GM18858 (cell line): ENCODE data around the gene SLC16A11.
"Not testable (repeated sequence)": the region's sequence is repeated elsewhere in the genome, so short reads cannot be mapped to it uniquely, and the experiment has no call there.

Experiments used
- ATAC-seq: cut with Tn5 transposase; IDR thresholded peaks from one replicate; pipeline ENCODE4 v1.9.1; 2021; ENCODE audit not compliant: unreplicated experiment

The SLC16A11 gene

GRCh38 chr17:7043497-7044198, at the start of gene SLC16A11:
Gene SLC16A11, minus strand, starts transcription at chr17:7044092. Its CDS starts 579 bp downstream, at chr17:7043513.
- no peak for ATAC-seq

GRCh38 chr17:7091311-7092005, 47.6 kb upstream of the SLC16A11 start:
- ATAC-seq = not testable (repeated sequence)

GRCh38 chr17:7089570-7089969, 45.7 kb upstream of the SLC16A11 start:
- not testable (repeated sequence) for ATAC-seq

GRCh38 chr17:7088442-7088841, 44.5 kb upstream of the SLC16A11 start:
- not testable (repeated sequence) for ATAC-seq

- no peak for ATAC-seq
Measured at GRCh38 chr17:7084088-7084487, 40.2 kb upstream of the SLC16A11 start.

- no peak for ATAC-seq
Measured at GRCh38 chr17:7083592-7083991, 39.7 kb upstream of the SLC16A11 start.

DNA sequence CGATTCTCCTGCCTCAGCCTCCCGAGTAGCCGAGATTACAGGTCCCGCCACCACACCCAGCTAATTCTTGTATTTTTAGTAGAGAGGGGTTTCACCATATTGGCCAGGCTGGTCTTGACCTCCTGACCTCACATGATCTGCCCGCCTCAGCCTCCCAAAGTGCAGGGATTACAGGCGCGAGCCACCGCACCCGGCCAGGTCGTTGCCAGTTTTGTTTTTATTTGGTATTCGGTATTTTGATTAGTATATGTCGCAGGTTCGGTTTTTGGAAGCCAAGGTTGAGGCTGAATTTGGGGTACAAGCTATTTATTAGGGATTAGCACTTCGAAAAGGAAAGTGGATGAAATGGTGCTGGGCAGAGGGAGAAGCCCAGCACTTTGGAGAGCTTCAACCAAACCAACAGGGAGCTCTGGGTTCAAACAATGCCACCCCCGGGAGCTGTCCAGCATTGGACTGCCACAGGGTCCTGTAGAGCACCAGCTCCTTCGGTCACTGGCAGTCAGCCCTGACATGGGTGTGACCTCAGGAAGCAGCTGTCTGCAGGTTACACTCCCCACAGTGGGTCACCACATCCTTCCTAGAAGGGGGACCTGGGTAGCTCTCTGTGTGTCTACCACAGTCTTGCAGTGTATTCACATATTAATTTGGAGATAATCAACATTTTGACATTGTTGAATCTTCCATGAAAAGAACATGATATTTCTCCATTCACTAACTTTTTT, 37.6 kb upstream of the SLC16A11 start:
- ATAC-seq = no peak

- ATAC-seq = no peak
Measured at GRCh38 chr17:7080456-7081041, 36.7 kb upstream of the SLC16A11 start.

DNA sequence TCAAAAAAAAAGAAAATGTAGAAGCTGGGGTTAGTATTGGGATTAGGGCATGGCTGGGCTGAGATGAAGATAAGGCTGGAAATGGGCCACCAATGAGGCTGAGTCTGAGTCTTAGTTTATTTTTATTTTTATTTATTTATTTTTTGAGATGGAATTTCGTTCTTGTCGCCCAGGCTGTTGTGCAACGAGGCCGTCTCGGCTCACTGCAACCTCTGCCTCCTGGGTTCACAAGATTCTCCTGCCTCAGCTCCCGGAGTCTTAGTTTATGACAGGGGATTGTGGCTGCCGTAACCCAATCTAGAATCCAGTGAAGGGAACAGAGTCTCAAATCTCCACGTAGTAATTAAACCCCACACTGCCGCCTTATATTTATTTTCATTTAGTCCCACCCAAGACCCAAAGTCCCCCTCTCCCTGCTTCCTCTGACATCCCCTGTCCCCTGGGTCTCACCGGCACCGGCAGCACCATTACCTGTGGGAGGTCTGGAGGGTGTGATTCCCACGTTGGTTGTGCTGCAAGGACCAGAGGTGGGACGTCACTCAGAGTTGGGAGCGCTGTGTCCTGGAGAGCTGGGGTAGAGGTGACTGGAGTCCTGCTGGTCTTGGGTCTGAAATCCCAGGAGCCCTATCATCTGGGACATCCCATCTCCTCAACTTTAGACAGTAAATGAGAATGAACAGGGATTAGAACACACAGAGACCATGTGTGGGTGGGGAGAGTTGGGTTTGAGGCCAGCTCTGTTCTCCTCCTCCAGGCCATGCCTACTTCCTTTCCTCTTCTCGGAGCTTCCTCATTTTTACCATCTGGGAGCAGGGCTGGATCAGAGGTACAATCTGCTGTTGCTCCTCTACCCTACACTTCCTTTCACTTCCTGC, 35.9 kb upstream of the SLC16A11 start, which contains the start of gene CLEC10A:
Gene CLEC10A (minus strand): TSS at position 671 of the 875 bp plus-strand sequence. CDS start 1,439 bp downstream, outside the sequence.
- no peak for ATAC-seq

GRCh38 chr17:7078711-7079110, 34.8 kb upstream of the SLC16A11 start:
- no peak for ATAC-seq

DNA sequence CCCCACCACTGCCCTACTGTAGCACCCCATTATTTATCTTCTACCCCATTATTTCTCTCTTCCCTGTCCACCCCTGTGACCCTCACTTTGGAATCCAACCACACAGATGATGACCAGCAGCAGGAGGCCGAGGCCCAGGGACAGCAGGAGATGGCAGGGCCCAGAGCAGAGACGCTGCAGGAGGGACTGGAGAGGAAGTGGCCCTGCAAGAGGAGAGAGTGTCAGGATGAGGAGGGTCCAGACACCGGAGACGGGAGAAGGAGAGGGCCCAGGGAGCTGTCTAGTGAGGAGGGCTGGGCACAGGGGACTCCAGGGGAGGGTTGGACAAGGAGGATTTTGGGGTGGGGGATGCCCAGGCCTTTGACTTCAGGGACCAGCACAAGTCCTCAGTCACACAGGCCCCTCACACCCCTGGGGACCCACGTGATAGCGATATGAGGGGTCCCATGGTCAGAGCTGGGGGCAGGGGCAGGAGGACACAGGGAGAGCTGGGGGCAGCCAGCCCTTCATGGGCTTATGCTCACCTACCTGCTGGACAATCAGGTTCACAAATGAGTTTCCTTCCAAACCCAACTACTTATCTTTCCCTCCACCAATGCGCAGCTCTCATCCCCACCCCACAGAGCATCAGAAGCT, 34.1 kb upstream of the SLC16A11 start:
- no peak for ATAC-seq

GRCh38 chr17:7074931-7075330, 31.0 kb upstream of the SLC16A11 start:
- no peak for ATAC-seq

DNA sequence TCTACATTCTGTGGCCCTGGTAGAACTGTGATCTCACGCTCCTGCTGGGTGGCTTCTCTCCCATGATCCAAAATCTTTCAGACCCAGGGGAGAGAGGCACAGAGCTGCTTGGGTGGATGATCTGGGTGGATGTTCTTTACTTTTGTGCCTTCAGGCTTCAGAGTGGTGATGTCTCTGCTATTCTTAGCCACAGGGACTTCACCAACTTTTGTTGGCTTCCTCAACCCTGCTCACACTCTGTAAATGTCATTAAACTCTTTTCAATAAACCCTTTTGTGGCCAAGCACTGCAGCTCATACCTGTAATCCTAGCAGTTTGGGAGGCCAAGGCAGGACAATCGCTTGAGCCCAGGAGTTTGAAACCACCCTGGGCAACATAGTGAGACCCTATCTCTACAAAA, 28.5 kb upstream of the SLC16A11 start:
- ATAC-seq = no peak

GRCh38 chr17:7070712-7071111, 26.8 kb upstream of the SLC16A11 start:
- no peak for ATAC-seq

GRCh38 chr17:7068268-7068667, 24.4 kb upstream of the SLC16A11 start:
- no peak for ATAC-seq

DNA sequence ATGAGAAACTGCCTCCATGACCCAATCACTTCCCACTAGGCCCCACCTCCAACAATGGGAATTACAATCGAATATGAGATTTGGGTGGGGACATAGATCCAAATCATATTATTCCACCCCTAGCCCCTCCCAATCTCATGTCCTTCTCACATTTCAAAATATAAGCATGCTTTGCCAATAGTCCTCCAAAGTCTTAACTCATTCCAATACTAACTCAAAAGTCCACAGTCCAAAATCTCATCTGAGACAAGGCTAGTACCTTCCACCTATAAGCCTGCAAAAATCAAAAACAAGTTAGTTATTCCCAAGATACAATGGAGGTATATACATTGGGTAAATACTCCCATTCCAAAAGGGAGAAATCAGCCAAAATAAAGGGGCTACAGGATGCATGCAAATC, 23.3 kb upstream of the SLC16A11 start:
- ATAC-seq = no peak

DNA sequence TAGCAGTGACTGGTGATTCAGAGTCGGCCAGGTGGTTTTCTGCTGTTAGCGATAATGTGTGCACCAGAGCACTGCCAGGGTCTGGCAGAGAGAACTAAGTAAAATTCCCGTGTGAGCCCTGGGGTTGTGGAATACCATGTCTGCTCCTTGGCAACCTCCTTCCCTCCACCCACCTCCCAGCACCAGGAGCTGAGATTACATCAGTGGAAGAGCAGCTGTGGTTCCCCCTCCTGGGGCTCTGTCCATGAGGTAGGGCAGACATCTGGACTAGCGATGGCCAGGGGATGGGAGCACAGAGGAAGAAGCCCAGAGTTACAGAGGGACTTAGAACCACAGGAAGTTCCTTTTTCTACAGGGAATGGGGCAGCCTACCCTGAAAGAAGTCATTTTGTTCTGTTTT, 20.4 kb upstream of the SLC16A11 start:
- no peak for ATAC-seq

DNA sequence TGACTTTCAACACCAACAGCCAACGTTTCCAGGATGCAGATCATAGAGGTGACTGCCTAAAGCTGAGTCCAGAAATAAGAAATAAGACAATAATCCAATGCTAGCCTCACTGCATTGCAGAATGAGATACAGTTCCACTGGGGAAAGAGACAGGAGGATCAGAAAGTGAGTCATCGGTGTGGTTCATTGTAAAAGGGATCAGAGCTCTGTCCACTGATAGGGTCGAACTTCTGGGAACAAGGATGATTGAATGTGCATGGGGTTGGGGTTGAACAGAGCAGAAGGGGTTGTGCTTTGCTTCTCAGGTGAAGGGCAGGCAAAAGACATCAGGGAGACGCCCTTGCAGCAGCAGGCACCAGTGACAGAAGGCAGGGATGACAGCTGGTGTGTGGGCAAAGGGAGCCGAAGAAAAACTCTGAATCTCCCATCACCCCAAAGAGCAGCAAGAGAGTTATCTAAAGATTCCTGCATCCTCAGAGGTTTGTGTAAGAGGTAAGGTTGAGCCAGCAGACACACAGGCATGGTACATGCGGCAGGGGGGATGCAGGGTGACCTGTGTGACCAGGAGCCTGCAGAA, 19.7 kb upstream of the SLC16A11 start:
- ATAC-seq = no peak

DNA sequence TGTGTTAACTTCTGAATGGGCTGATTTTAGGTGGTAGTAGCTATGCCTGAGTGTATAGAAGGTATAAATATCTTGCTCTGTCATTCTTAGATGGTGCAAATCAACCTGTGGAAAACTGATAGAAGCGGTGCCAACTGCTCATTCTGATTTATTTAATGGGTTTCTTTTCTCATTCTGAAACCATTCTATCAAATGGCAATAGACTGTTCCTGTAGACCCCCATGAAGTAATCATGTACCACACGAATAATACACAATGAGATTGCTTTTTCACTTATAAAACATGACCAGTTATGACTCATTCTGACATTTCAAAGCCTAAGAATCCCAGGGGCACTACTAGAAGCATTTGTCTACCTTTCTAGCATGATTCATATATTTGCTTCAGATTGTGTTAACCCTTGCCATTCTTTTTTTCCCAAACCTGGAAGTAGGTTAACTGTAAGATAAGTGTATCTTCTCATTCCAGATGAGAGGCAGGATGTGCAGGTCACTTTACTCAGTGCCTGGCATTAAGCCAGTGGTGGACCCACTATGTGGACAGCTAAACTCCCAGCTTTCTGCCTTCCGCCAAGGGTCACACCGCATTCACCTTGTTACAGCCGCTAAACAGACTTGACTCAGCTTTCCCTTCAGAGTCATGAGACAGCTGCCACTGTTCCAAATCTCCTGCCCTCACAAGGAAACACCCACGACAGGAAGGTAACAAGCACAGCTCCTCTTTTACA, 16.4 kb upstream of the SLC16A11 start:
- no peak for ATAC-seq
